HG03159 (cell line): ENCODE results near the gene TAOK1.
"Not testable (repeated sequence)": the region's sequence is repeated elsewhere in the genome, so short reads cannot be mapped to it uniquely, and the experiment has no call there.

Experiments
- ATAC-seq: cut with Tn5 transposase; IDR thresholded peaks from one replicate; pipeline ENCODE4 v1.9.1; 2021; ENCODE audit warnings: mild to moderate bottlenecking, moderate library complexity; ENCODE audit not compliant: unreplicated experiment

TAOK1 gene

GRCh38 chr17:29389982-29390850 lies at the start of gene TAOK1:
TSS of gene TAOK1 (plus strand) at chr17:29390363. CDS start at chr17:29451549, 61,186 bp downstream.
- peak; percentile 81 for ATAC-seq

DNA sequence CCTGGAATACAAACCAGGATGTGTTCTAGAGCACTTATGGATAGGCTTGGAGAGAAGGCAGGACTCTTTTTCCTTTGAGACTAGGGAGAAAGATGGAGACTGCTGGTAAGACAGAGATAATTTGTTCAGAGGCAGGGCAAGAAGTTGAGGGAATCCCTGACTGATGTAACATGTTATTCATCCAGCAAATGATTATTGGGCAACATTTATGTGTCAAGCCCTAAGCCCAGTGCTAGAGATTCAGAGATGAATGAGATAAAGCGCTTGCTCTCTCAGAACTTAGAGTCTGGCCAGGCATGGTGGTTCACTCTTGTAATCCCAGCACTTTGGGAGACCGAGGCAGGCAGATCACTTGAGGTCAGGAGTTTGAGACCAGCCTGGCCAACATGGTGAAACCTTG lies 48.4 kb upstream of the TAOK1 start:
- ATAC-seq, result no peak

DNA sequence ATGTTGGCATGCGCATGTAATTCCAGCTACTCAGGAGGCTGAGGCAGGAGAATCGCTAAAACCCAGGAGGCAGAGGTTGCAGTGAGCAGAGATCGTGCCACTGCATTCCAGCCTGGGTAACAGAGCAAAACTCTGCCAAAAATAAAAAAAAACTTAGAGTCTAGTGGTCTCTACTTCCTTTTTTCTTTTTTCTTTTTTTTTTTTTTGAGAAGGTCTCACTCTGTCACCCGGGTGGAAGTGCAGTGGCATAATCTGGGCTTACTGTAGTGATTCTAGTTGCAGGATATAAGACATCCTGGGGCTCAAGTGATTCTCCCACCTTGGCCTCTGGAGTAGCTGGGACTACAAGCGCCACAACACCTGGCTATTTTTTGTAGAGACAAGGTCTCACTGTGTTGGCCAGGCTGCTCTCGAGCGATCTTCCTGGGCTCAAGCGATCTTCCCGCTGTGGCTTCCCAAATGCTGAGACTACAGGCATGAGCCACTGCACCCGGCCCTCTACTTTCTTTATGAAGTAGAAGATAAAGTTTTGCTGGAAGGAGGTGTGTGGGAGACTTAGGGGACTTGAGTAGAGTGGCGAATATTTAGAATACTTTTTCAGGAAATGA lies 47.9 kb upstream of the TAOK1 start:
- no peak for ATAC-seq

DNA sequence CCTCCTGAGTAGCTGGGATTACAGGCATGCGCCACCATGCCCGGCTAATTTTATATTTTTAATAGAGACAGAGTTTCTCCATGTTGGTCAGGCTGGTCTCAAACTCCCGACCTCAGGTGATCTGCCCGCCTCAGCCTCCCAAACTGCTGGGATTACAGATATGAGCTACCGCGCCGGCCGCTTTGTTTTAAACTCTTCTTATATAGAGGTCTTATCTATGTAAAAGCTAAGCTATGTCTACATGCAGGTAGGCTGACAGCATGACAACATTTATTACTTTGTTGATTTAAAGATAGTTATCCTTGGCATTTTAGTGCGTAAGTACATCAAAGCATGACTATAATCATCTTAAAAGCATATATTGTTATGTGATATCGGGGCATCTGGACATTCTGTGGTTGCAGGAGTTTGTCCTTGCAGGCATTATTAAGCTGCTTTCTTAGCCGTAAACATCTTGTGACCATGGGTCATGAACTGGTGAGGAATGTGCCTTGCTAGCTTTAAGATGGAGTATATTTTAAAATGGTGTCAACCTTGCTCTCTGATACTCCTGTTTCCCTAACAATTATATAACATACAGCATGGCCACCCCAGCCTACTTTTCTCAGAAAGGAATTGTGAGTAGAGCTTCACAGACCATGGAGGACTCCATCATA lies 45.8 kb upstream of the TAOK1 start:
- no peak for ATAC-seq

GRCh38 chr17:29345066-29345465 lies 45.1 kb upstream of the TAOK1 start:
- no peak for ATAC-seq

DNA sequence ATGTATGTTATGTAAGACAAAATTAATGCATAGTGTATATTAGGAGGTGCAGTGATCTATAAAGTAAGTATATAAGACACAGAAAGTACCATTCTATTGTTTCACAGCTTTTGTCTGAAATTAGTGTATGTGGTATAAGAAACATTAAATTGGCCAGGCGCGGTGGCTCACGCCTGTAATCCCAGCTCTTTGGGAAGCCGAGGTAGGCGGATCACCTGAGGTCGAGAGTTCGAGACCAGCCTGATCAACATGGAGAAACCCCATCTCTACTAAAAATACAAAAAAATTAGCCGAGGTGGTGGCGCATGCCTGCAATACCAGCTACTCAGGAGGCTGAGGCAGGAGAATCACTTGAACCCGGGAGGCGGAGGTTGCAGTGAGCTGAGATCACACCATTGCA lies 44.7 kb upstream of the TAOK1 start:
- not testable (repeated sequence) for ATAC-seq

- no peak for ATAC-seq
Measured at GRCh38 chr17:29346462-29346861, 43.7 kb upstream of the TAOK1 start.

DNA sequence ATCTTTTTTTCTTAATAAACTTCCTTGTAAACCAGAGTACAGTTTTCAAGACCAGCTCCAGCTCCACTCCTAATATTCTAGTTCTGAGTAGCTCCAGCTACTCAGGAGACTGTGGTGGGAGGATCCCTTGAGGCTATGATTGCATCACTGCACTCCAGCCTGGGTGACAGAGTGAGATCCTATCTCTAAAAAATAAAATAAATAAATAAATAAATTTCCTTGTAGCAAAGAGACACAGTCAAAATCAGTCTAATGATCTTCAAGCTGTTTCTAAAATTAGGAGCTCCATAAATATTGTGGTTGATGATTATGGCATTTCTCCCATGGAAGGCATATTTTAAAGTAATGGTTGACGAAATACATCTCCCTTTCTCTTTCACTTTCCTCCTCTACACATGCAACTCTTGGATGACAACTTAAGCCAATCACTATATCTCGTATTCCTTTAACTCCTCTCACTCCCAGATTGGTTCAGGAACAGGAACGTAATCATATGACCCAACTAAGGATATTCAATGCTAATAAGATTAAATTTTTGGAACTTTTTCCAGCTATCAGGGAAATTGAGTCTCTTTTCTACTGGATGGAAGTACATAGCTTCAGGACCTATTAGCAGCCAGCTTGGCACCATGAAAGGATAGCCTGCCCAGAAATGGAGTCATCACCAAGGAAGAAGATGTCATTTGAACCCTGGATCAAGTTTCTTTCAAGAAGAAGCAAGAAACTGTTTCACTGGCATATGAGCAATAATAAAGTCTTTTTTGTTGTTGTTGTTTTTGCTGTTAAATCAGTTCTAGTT lies 42.1 kb upstream of the TAOK1 start:
- no peak for ATAC-seq

DNA sequence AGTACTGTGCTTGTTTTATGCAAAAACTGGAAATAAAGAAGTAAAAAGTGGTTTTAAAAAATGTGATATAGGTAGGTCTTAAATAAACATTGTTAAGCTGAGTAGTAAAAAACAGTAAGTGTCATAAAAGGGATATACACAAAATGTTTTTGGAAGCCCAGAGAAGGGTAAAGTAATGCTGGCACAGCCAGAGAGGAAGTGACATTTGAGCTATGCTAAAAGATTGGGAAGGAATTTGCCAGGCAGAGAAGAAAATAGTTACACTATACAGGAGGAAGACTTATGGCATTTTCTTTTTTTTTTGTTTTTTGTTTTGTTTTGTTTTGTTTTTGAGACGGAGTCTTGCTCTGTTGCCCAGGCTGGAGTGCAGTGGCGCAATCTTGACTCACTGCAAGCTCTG lies 40.8 kb upstream of the TAOK1 start:
- ATAC-seq, result no peak

DNA sequence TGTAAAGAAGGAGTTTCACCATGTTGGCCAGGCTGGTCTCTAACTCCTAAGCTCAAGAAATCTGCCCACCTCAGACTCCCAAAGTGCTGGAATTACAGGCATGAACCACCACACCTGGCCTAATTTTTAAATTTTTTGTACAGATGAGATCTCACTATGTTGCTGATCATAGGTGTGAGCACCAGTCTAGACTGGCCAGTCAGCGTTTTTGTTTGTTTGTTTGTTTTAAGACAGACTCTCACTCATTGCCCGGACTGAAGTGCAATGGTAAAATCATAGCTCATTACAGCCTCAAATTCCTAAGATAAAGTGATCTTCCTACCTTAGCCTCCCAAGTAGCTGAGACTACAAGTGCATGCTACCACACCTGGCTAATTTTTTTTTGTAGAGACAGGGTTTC lies 38.0 kb upstream of the TAOK1 start:
- no peak for ATAC-seq

DNA sequence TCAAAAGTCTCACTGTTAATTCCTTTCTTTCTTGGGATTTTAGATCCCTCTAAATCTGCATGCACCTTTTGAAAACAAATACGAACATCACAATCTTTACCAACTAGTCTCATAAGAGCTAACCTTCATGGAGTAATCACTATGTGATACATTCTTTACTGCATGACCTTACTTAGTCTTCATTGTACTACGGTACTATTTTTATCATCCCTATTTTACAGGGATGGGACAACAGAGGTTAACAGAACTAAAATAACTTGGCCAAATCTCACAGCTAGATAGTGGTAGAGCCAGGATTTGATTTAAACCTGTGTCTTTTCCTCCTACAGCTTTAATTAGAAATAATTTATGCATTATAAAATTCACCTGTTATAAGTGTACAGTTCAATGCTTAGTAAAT lies 32.9 kb upstream of the TAOK1 start:
- ATAC-seq, result no peak

DNA sequence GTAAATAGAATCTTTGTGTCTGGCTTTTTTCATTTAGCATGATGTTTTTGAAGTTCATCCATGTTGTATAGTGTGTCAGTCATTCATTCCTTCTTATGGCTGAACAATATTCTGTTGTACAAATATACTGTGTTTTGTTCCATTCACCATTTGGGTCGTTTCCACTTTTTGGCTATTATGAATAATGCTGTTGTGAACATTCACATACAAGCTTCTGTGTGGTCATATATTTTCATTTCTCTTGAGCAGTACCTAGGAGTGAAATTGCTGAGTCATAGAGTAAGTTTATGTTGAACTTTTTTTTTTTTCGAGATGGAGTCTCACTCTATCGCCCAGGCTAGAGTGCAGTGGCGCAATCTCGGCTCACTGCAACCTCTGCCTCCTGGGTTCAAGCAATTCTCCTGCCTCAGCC lies 32.3 kb upstream of the TAOK1 start:
- ATAC-seq, result no peak

DNA sequence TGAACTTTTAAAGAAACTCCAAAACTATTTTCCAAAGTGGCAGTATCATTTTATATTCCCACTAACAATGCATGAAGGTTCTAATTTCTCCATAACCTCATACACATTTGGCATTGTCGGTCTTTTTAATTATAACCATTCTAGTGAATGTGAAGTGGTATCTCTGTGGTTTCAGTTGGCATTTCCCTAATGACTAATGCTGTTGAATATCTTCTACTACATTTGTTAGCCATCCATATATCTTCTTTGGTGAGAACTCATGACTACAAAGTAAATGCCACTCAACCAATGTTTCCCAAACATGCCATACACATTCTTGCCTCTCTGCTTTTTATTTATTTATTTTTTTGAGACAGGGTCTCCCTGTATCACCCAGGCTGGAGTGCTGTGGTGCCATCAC lies 31.7 kb upstream of the TAOK1 start:
- ATAC-seq, result no peak

- no peak for ATAC-seq
Measured at GRCh38 chr17:29359777-29360176, 30.4 kb upstream of the TAOK1 start.

GRCh38 chr17:29363716-29364115 lies 26.4 kb upstream of the TAOK1 start:
- no peak for ATAC-seq

DNA sequence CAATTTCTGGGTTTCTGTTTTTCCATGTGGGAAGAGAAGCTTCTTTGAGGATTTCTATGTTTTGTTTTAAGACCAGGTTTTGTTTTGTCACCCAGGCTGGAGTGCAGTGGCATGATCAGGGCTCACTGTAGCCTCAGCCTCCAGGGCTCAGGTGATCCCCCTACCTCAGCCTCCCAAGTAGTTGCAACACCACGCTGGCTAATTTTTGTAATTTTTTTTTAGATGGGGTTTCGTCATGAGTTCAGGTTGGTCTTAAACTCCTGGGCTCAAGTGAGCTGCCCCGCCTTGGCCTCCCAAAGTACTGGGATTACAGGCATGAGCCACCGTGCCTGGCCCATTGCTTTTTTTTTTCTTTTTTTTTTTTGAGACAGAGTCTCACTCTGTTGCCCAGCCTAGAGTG lies 25.5 kb upstream of the TAOK1 start:
- ATAC-seq, result no peak

DNA sequence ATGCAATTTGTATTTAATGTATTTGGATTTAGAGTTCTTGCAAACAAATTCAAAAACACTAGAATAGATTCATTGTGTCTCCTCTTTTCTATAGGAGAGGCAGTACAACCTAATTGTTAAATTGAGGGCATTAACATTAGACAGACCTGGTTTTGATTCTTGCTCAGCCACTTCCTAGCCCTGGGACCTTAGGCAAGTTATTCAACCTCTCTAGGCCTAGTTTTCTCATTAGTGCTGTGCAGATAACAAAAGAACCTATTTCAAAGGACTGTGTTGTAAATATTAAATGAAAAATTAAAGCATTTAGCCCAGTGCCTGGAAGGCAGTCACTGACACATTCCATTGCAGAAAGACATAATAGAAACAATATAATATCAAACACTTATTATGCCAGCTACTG lies 22.0 kb upstream of the TAOK1 start:
- ATAC-seq, result no peak

DNA sequence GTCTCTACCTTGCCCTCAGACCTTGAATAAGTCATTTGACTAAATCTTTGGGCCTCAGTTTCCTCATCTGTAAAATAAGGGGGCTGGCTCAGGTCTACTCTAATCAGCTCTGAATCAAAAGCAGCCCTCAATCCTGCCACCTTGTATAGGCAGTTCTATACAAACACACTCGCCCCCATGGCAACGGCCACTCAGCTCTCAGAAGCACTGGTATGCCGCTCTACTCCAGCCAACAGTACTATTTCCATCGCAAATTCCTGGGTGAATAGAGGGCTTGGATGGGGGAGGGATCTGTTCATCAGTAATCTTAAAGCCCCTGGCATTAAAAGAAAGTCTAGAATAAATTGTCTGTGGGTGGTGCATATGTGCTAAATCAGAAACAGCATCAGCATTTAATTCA lies 21.2 kb upstream of the TAOK1 start:
- ATAC-seq, result no peak

GRCh38 chr17:29369831-29370735 lies 20.1 kb upstream of the TAOK1 start:
- ATAC-seq, result no peak

GRCh38 chr17:29376667-29377270 lies 13.4 kb upstream of the TAOK1 start:
- ATAC-seq, result no peak
